GM21423 (cell line): ENCODE data around the gene ST6GALNAC3.

Experiments used
- ATAC-seq: cut with Tn5 transposase; IDR thresholded peaks from one replicate; pipeline ENCODE4 v1.9.1; 2021; ENCODE audit warnings: mild to moderate bottlenecking, moderate library complexity; ENCODE audit not compliant: unreplicated experiment

The ST6GALNAC3 gene

GRCh38 chr1:76140227-76140626 is 65.7 kb downstream of the ST6GALNAC3 start:
- no peak for ATAC-seq

- no peak for ATAC-seq
Measured at GRCh38 chr1:76141929-76142328, 67.4 kb downstream of the ST6GALNAC3 start.

GRCh38 chr1:76142771-76143540 is 68.4 kb downstream of the ST6GALNAC3 start:
- ATAC-seq: no peak

GRCh38 chr1:76144247-76144646 is 69.7 kb downstream of the ST6GALNAC3 start:
- ATAC-seq: no peak

- no peak for ATAC-seq
Measured at GRCh38 chr1:76145332-76145731, 70.8 kb downstream of the ST6GALNAC3 start.

- ATAC-seq: no peak
Measured at GRCh38 chr1:76146184-76146583, 71.6 kb downstream of the ST6GALNAC3 start.

GRCh38 chr1:76147917-76148316 is 73.4 kb downstream of the ST6GALNAC3 start:
- no peak for ATAC-seq

- ATAC-seq: no peak
Measured at GRCh38 chr1:76148460-76148859, 73.9 kb downstream of the ST6GALNAC3 start.

GRCh38 chr1:76153841-76154205 is 79.3 kb downstream of the ST6GALNAC3 start:
- ATAC-seq: no peak

GRCh38 chr1:76154206-76154956 is 79.8 kb downstream of the ST6GALNAC3 start:
- peak; percentile 93 for ATAC-seq

- ATAC-seq: no peak
Measured at GRCh38 chr1:76156987-76157386, 82.4 kb downstream of the ST6GALNAC3 start.

GRCh38 chr1:76158126-76158525 is 83.6 kb downstream of the ST6GALNAC3 start:
- ATAC-seq: no peak

- no peak for ATAC-seq
Measured at GRCh38 chr1:76160225-76160624, 85.7 kb downstream of the ST6GALNAC3 start.

GRCh38 chr1:76161451-76161850 is 86.9 kb downstream of the ST6GALNAC3 start:
- no peak for ATAC-seq

- ATAC-seq: no peak
Measured at GRCh38 chr1:76162254-76162653, 87.7 kb downstream of the ST6GALNAC3 start.

- no peak for ATAC-seq
Measured at GRCh38 chr1:76164165-76164564, 89.6 kb downstream of the ST6GALNAC3 start.

- ATAC-seq: no peak
Measured at GRCh38 chr1:76170084-76170483, 95.5 kb downstream of the ST6GALNAC3 start.

- ATAC-seq: no peak
Measured at GRCh38 chr1:76170513-76170912, 96.0 kb downstream of the ST6GALNAC3 start.

GRCh38 chr1:76176000-76176399 is 101.5 kb downstream of the ST6GALNAC3 start:
- ATAC-seq: no peak

GRCh38 chr1:76177615-76178014 is 103.1 kb downstream of the ST6GALNAC3 start:
- no peak for ATAC-seq

GRCh38 chr1:76179219-76179698 is 104.7 kb downstream of the ST6GALNAC3 start:
- no peak for ATAC-seq

GRCh38 chr1:76185207-76185606 is 110.7 kb downstream of the ST6GALNAC3 start:
- no peak for ATAC-seq
